PC-9 (cell line): ENCODE results near the gene RAD52. TPM values are rescaled to one million over a fixed set of nuclear protein-coding genes. Genes with fewer than 3 reads are reported as not detected.

Source experiments
- BruUV-seq: library from RNA; stranded (reverse); fragments of 400-500 nt; replicated peaks from 2 replicates; lab custom pipeline; 2021; lab: Mats Ljungman, UMichigan
- CTCF ChIA-PET: fragments of 300-600 bp; sonication (Branson Sonifier 250); formaldehyde crosslinking; loops from one replicate; lab custom pipeline; 2022; ENCODE audit warnings: antibody characterized with exemption; lab: Charles Lee
- POLR2A ChIA-PET: fragments of 300-600 bp; sonication (Branson Sonifier 250); formaldehyde crosslinking; loops from one replicate; lab custom pipeline; 2022; ENCODE audit warnings: antibody characterized with exemption; ENCODE audit not compliant: unreplicated experiment; lab: Charles Lee
- DNase-seq, 2 experiments: peaks; one replicate each; pipeline versions ENCODE4 v3.0.0 to v3.0.0-alpha.2; 2015 to 2022; ENCODE audit warnings: mixed read lengths in 1 of 2
- H2AFZ ChIP-seq: fragments of 200-600 bp; sonication (generic); 2 replicates; pipeline ENCODE4 v1.8.1; 2017; ENCODE audit warnings: antibody characterized with exemption
- H3F3A ChIP-seq: fragments of 200-600 bp; sonication (generic); 2 replicates; pipeline ENCODE4 v1.8.1; 2017; ENCODE audit warnings: antibody characterized with exemption, mild to moderate bottlenecking, low read depth; ENCODE audit not compliant: insufficient read depth
- H3K27ac ChIP-seq: fragments of 200-600 bp; sonication (generic); 2 replicates; pipeline ENCODE4 v1.6.1; 2016; ENCODE audit warnings: mixed run types
- H3K27me3 ChIP-seq: fragments of 200-600 bp; sonication (generic); 2 replicates; pipeline ENCODE4 v1.6.1; 2016; ENCODE audit warnings: low read depth, mixed run types; ENCODE audit not compliant: insufficient read depth
- H3K36me3 ChIP-seq: fragments of 200-600 bp; sonication (generic); 2 replicates; pipeline ENCODE4 v1.6.1; 2016; ENCODE audit warnings: low read depth, mixed run types
- H3K4me1 ChIP-seq: fragments of 200-600 bp; sonication (generic); replicated peaks from 2 replicates; pipeline ENCODE4 v1.6.1; 2016; ENCODE audit warnings: mixed run types; ENCODE audit not compliant: insufficient read depth
- H3K4me2 ChIP-seq: fragments of 200-600 bp; sonication (generic); 2 replicates; pipeline ENCODE4 v1.6.1; 2017; ENCODE audit warnings: mixed run types
- H3K4me3 ChIP-seq: fragments of 200-600 bp; sonication (generic); 2 replicates; pipeline ENCODE4 v1.6.1; 2016; ENCODE audit warnings: mixed run types
- H3K79me2 ChIP-seq: fragments of 200-600 bp; sonication (generic); 2 replicates; pipeline ENCODE4 v1.6.1; 2017; ENCODE audit warnings: low read depth, mixed run types
- H3K9me2 ChIP-seq: fragments of 200-600 bp; sonication (generic); 2 replicates; pipeline ENCODE4 v1.8.1; 2017; ENCODE audit warnings: mild to moderate bottlenecking; ENCODE audit not compliant: insufficient read depth
- H3K9me3 ChIP-seq: fragments of 200-600 bp; sonication (generic); 2 replicates; pipeline ENCODE4 v1.8.1; 2016; ENCODE audit warnings: low read depth; ENCODE audit not compliant: insufficient read depth
- H4K20me1 ChIP-seq: fragments of 200-600 bp; sonication (generic); 2 replicates; pipeline ENCODE4 v1.8.1; 2017; ENCODE audit not compliant: insufficient read depth
- CTCF ChIP-seq: fragments of 200-600 bp; sonication (generic); conservative IDR thresholded peaks from 2 replicates; pipeline ENCODE4 v1.6.1; 2017; ENCODE audit warnings: mixed run types, antibody characterized with exemption, mild to moderate bottlenecking, moderate library complexity
- EZH2 ChIP-seq: fragments of 200-600 bp; sonication (generic); IDR thresholded peaks from 2 replicates; pipeline ENCODE4 v1.8.0; 2017; ENCODE audit warnings: antibody characterized with exemption, low read depth
- intact Hi-C: fragments of 100-400 bp; cut with micrococcal nuclease; formaldehyde crosslinking; loops from one replicate; pipeline ENCODE4 v1.10.0; 2022; ENCODE audit not compliant: unreplicated experiment
- total RNA-seq: library from RNA; stranded (reverse); gene quantifications from 2 replicates; pipeline ENCODE4 v1.2.3, GENCODE V29; 2021

Gene RAD52
- total RNA-seq, 1 experiment from 2014 or later: 25.0 TPM

GRCh38 chr12:988646-989045 is 39.2 kb upstream of the RAD52 start:
- H4K20me1 ChIP-seq: 0 out of 2 replicates have a peak, but pooled peaks cover 3% of the 10 kb centered on the region
- H3K9me2 ChIP-seq: no peaks in the 10 kb centered on the region
- peak; percentile 37 to 74 for DNase-seq
- peaks cover 34% of the 10 kb centered on the region for H3K4me1 ChIP-seq
- POLR2A ChIA-PET: no interaction called here
- H3K79me2 ChIP-seq: peaks cover 21% of the 10 kb centered on the region
- no peak overlapping the region for H3K27ac ChIP-seq
- no peak overlapping the region for H2AFZ ChIP-seq
- no peaks in the 10 kb centered on the region for H3K27me3 ChIP-seq
- CTCF ChIA-PET: interaction anchor here (1.0 kb wide), 2 partner anchors 39 to 114 kb away, joined by 3 read pairs; partner anchors contain the start of gene RAD52
- TF ChIP-seq EZH2: no peak
- TF ChIP-seq CTCF: no peak
- no peaks in the 10 kb centered on the region for H3K36me3 ChIP-seq
- intact Hi-C loops: loop anchor here (10.0 kb wide), 1 partner anchor 106 kb away; no protein-coding TSS in a partner anchor
- H3F3A ChIP-seq: peaks cover 40% of the 10 kb centered on the region
- H3K4me2 ChIP-seq: peak overlapping the region; percentile 87
- BruUV-seq: no TSS peak
- H3K9me3 ChIP-seq: no peaks in the 10 kb centered on the region
- no peak overlapping the region; the same call in 1 of the 2 replicates for H3K4me3 ChIP-seq

- TF ChIP-seq EZH2 (no peak), CTCF (no peak)
- Histone ChIP-seq H3K79me2 (no peaks in the 10 kb centered on the region), H3K4me1 (peaks cover 9% of the 10 kb centered on the region), H3K27ac (no peak overlapping the region), H4K20me1 (no peaks in the 10 kb centered on the region), H2AFZ (no peak overlapping the region), H3F3A (0 out of 2 replicates have a peak, but pooled peaks cover 12% of the 10 kb centered on the region), H3K4me3 (no peak overlapping the region), H3K36me3 (no peaks in the 10 kb centered on the region), H3K4me2 (no peak overlapping the region), H3K27me3 (no peaks in the 10 kb centered on the region), H3K9me3 (no peaks in the 10 kb centered on the region), H3K9me2 (no peaks in the 10 kb centered on the region)
- intact Hi-C loops: loop anchor here (10.0 kb wide), 1 partner anchor 113 kb away; no protein-coding TSS in a partner anchor
- CTCF ChIA-PET: interaction anchor here (0.7 kb wide), 1 partner anchor 592 kb away, joined by 6 read pairs; no protein-coding TSS in a partner anchor
- no peak for DNase-seq
- POLR2A ChIA-PET: interaction anchor here (0.7 kb wide), 1 partner anchor 443 kb away, joined by 3 read pairs; no protein-coding TSS in a partner anchor
- BruUV-seq: no TSS peak
Measured at GRCh38 chr12:981961-982360, 32.5 kb upstream of the RAD52 start.

GRCh38 chr12:981176-981828 is 31.8 kb upstream of the RAD52 start:
- POLR2A ChIA-PET: interaction anchor here (0.7 kb wide), 1 partner anchor 234 kb away, joined by 3 read pairs; no protein-coding TSS in a partner anchor
- intact Hi-C loops: loop anchor here (10.0 kb wide), 1 partner anchor 113 kb away; no protein-coding TSS in a partner anchor
- no peaks in the 10 kb centered on the region for H3K79me2 ChIP-seq
- no peaks in the 10 kb centered on the region for H3K9me2 ChIP-seq
- peak overlapping the region; percentile 37; the same call in 1 of the 2 replicates for H3K27ac ChIP-seq
- H3K27me3 ChIP-seq: no peaks in the 10 kb centered on the region
- no peak for TF ChIP-seq EZH2
- no peak for TF ChIP-seq CTCF
- no peaks in the 10 kb centered on the region for H3K9me3 ChIP-seq
- H3F3A ChIP-seq: 0 out of 2 replicates have a peak, but pooled peaks cover 12% of the 10 kb centered on the region
- no peak overlapping the region for H3K4me3 ChIP-seq
- H3K36me3 ChIP-seq: no peaks in the 10 kb centered on the region
- CTCF ChIA-PET: no interaction called here
- H4K20me1 ChIP-seq: no peaks in the 10 kb centered on the region
- no peak overlapping the region for H2AFZ ChIP-seq
- peaks cover 9% of the 10 kb centered on the region for H3K4me1 ChIP-seq
- BruUV-seq: no TSS peak
- H3K4me2 ChIP-seq: 0 out of 2 replicates have a peak overlapping the region, but pooled peaks have one; percentile 30
- DNase-seq: peak; percentile 37 to 87
